GM19099 (cell line): ENCODE data around the gene FCN2.

ENCODE experiments used
- POLR2A ChIP-seq: IDR thresholded peaks from 3 replicates; pipeline ENCODE4 v1.6.1; 2011; ENCODE audit warnings: low read depth; ENCODE audit not compliant: insufficient read length; ENCODE audit errors: extremely low read depth

The FCN2 gene

DNA sequence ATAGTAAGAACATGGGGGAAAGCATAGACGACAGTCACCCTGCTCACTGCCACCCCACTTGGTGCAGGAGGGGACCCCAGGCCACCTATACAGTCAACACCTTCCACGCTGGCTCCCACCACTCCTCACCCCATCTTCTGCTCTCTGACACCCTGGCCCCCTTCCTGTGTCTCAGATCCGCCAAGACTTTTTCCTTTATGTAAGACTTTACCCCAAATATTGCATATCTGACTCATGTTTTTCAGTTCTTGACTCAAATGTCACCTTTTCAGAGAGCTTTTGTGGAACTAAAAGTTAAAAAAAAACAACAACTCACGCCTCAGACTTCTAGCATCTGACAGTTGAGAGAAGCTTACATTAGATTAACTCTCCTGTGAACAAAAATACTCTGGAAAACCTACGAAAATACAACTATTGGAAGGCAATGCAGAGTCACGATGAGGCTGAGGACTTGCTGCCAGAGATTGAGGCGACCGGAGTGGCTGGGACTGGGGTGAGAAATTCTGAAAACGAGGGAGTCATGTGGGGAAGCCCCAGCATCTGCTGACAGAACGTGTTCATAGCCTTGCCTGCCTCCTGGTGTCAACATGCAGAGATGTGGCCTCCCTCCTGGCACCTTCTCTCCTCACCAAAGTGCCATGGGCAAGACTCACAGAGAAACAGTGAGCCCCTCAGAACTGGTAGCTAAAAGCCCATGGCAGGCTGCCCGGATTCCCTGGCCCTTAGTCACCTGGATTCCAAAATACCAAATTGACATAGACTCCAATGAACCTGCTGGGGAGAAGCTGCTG is 22.4 kb upstream of the FCN2 start:
- TF ChIP-seq POLR2A = no peak

DNA sequence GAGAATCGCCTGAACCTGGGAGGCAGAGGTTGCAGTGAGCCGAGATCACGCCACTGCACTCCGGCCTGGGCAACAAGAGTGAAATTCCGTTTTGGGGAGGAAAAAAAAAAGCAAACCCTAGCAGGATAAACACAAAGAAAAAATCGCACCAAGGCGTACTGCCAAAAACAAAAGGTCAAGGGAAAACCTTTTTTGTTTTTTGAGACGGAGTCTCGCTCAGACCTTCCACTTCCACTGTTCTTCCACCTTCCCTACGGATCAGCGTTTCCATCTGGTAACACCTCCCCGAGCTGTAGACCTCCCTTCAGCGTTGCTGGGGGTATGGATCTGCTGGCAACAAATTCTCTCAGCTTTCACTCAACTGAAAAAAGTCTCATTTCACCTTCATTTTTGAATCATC is 20.1 kb upstream of the FCN2 start:
- TF ChIP-seq POLR2A = no peak

DNA sequence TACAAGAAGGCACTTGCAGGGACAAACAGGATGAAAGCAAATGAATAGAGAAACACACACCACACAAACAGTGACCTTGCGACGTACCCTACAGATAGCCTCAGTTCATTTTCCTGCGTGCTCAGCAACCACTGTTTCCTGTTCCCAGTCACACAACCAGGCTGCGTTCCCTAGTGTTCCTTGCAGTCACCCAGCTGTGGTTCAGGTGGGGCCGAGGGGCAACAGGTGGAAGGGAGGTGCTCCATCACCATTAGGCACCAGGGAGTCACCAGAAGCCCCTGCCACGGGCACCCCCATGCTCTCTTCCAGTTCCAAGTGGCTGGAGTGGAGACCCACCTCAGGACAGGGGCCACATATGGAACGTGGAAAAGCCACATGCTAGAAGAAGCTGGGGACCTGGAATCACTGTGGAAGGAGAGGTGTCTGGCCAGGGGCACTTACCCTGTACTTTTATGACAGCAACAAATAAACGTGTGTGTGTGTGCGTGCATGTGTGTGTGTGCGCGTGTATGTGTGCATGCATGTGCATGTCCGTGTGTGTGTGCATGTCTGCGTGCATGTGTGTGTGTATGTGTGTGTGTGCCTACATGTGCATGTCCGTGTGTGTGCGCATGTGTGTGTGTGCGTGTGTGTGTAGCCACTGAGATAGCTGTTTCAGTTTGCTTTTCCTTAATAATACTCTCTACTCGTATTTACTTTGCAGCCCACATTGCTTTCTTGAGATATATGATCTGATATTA is 18.8 kb upstream of the FCN2 start:
- TF ChIP-seq POLR2A = no peak

DNA sequence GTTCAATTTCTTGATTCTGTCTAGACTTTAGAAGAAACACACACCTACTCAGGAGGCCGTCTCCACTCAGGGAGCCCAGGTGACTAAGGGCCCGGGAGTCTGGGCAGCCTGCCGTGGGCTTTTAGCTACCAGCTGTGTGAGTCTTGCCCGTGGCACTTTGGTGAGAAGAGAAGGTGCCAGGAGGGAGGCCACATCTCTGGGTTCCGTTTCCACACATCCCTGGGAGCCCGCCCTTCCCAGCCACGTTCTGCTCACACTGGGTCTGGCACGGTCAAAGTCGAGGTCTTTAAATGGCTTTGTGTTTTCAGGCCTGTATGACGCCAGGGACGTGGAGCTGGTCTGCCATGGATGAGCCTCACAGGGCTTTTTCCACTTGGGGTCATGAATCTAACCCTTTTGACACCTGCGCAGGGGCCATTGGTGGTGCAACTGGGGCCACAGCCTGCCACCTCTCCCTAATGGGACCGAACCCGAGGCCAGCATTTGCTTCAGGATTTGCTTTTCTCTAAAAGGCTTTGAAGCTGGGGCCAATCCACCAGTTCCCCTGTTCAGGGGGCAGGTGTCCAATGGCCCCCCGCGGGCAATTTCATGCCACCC is 17.2 kb upstream of the FCN2 start:
- TF ChIP-seq POLR2A = no peak

DNA sequence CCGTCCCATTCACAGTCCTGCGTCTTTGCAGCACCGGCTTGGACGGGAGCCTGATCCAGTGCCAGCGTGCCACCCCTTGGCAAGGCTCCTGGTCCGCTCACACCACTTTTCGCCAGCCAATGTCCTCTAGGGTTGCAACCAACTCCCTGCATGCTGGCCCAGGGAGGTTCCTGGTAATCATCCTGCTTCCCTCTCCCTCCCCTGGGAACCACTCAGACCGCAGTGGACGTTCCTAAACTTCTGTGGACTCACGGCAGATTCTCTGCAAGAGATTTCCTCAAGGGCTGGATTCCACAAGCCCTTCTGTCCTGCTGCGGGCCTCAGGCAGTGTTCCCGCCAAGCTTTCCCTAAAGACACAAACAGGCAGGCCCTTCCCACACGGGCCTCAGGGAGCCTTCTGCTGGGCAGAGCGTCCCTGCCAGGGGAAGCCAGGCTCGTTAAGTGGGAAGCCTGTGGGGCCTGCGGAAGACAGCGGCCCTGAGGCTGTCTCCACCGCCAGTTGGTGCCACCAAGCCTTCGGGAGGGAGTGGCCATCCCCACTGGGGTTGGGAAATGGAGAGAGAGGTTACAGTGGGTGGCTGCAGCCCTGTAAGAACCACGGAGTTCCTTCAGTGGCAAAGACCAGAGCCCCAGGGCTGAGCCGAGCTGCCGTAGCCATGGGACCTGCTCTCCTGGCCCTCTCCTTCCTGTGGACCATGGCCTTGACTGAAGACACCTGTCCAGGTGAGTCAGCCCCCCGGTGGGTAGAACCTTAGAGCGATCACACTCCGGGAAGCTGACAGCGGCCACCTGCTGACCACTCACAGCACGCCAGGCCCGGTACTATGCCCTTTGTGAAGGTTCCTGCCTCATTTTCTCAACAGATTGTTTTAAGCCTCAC is 16.4 kb upstream of the FCN2 start:
- no peak for TF ChIP-seq POLR2A

DNA sequence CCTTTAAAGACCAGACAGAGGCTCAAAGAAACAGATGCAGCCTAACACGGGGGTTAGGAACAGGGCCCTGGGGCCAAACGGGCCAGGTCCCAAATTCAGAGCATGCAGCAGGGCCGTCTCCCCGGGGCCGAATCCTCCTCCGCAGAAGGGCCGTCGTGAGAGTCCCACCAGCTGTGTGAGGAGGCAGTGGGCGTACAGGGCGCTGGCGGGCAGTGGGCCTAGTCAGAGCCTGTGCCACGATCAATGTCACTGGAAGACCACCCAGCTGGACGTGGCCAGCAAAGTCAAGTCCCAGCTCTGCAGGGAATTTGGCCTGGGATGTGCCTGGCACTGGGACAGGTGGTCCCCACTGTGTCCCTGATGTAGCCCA is 15.8 kb upstream of the FCN2 start:
- no peak for TF ChIP-seq POLR2A

DNA sequence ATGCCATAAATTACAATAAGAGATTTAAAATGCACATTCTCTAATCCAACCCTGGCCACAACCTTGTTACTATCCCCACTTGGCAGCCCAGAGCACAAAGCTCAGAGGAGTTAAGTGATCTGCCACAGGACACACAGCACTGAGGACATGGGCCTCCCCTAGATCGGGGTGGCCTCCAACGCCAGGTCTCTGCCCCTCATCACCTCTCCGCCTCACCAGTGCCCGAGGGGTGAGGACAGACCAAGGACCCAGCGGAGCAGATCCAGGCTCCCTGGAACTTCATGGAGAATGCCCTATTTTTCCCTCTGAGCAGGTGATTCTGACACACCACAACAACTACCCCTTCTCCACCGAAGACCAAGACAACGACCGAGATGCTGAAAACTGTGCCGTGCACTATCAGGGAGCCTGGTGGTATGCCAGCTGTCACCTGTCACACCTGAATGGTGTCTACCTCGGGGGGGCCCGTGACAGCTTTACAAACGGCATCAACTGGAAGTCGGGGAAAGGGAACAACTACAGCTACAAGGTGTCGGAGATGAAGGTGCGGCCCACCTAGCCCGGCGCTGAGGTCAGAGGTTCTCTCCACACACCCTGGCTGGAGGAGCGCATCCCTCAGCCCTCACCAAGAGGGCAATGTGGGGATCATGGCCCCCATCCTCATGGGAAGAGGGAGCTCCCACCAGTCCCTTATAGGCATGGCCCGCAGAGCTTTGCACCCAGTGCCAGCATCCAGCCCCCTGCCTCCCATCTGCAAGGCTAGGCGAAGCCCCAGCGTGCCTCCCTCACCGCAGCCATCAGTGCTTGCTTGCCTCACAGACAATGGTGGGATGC is 12.5 kb upstream of the FCN2 start:
- TF ChIP-seq POLR2A = no peak

DNA sequence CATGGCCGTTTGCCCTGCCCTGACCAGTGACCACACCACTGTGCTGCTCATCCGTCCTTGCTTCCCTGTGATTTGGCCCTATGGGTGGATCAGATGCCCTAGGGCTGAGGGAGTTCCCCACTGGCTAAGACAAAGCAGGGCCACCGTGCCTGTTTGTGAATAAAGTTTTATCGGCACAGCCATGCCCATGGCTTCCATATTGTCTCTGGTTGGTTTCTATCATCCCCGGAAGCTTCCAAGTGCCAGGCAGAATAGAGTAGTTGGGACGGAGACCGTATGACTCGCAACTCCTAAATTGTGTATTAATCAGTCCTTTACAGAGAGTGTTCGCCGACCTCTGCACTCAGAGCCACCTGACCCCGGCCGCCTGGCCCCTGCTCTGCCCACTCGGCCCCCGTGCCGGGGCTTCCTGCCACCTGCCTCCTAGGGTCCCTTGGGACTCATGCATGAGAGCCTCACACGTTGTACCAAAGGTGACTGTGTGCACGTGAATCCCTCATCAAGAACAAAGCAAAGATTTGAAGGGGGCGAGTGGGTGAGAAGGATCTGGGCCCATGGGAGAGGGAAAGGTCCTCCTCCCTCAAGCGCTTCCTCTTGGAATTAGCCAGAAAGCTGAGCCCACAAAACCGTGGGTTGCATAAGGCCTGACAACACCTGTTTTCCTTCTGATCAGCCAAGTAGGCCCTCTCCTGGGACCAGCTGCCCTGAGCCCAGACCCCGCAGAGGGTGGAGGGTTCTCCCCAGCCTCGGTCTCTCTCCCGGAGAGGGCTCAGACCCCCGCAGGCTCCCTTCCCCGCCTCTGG is 11.7 kb upstream of the FCN2 start:
- no peak for TF ChIP-seq POLR2A

DNA sequence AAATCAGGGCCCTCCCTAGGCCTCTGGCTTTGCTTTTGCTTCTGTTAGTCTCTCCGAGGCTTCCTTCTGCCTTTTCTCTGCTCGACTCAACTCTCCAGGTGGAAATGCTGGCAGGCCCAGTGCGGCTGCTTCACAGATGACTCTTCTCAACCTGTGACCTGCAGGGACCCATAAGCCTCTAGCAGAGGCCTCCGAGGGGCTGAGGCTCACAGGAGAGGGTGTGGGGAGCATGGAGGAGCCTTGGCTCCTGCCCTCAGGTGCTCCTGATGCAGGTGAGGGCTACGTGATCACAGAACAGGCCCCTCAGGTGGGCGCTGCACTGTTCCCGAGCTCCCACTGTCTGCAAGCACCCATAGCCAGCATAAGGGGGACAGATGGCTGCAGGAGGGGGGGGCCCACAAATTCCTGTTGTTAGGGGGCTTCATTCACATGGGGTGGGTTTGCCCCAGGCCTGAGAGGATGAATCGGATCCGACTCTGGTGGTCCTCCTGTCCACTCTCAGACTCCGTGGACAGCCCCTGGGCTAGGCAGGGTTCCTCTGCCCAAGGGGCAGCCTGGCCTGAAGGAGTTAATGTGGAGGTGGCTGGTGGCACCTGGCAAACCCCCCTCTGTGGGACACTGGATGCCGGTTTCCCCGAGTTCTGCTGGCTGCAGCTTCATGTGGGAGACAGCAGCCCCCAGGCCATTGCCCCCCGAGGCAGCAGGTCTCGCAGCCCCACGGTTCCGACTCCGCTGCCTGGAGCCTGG is 10.9 kb upstream of the FCN2 start:
- TF ChIP-seq POLR2A = no peak

DNA sequence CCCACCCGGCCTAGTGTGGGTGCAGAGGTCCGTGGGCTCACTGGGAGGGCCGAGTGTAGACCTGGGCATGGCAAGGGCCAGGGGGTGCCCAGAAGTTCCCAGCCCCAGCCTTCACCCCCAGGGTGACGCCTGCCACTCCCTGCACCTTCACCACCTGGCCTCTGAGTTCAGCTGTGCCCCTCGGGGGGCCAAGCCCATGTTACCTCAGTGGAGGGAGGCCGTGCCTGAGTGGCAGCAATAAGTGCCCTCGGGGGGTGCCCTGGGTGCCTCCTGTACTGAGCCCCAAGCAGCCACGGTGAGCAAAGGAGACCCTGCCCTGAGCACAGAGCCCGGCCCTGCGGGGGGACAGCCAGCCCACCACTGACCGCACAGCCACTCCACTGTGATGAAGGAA is 10.3 kb upstream of the FCN2 start:
- no peak for TF ChIP-seq POLR2A

DNA sequence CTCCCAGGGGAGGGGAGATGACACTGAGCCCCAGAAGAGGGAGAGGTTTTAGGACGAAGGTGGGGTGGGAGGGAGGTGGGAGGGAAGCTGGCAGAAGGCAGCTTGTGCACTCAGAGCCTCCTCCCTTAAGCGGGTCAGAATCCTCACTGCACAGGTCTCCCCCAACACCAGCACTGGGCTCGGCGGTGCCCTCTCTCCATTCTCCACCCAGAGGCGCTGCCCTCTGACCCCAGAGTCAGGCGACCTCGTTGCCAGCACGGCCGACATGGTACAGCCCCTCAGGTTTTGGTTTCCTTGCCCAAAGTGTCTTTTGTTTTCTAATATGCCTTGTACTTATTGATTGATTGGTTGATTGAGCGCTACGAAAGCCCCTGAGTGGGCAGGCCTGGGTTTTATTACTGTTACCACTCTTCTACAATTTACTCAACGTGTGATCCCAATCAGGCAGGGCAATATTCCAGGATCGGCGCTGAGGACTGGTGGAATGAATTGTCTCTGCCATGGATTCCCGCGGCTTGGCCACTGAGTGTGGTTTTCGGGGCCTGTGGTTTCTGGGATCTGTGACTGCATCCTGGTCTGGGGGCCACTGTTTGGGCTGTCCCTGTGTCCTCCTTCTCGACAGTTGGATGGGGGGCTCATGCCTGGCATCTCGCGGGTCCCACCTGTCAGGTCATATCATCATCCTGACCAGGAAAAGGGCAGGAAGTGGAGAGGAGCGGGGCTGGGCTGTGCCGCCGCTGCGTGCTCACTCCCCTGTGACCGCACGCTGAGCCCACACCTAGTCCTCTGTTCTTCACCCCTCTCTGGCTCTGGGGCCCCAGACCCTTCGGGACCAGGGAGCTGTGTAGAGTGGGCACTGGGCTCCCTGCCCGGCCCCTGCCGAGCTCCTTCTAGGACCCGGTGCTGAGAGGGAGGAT is 9.6 kb upstream of the FCN2 start:
- TF ChIP-seq POLR2A = no peak
